ENCODE data around the gene TMX3. TPM values are rescaled to one million over a fixed set of nuclear protein-coding genes. Genes with fewer than 3 reads are reported as not detected.

Gene TMX3
- total and polyA plus RNA-seq, 3 experiments from 2014 or later, result 27.3 to 46.6 (median 39.6) TPM

DNA sequence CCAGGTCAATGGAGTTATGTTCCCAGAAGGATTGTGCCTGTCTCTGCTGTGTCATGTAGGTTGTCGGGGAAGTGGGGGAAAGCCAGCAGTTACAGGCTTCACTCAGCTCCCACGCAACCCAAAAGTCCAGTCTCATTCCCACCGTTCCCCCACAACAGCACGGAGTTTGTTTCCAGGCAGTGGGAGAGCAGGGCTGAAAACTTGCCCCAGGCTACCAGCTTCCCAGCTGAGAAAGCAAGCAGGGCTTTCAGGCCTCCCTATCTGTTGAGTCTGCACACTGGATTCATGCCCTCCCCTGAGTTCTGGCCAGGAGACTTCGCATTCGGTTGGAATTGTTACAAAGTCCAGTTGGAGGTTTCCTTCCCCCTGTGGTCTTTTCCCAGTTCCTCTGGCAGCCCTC, 76.3 kb downstream of the TMX3 start:
- peaks cover 0 to 8% (median 5%) of the 10 kb centered on the region in 5 donors for H3K9me3 Mint-ChIP-seq
- ChIA-PET CTCF (no interaction called here), POLR2A (no interaction called here)
- H3K4me1 ChIP-seq (ENCODE audit: insufficient read depth, low read length), result no peaks in the 10 kb centered on the region
- H3K36me3 Mint-ChIP-seq, result no peaks in the 10 kb centered on the region
- no peaks in the 10 kb centered on the region for H3K4me1 Mint-ChIP-seq
- H3K4me3 Mint-ChIP-seq, result no peak overlapping the region
- H3K27me3 ChIP-seq (ENCODE audit: insufficient read depth, low read length, poor library complexity, severe bottlenecking), result no peaks in the 10 kb centered on the region
- H3K27ac ChIP-seq (ENCODE audit: low read depth, low read length), result no peak overlapping the region
- no peak for DNase-seq
- H3K27me3 Mint-ChIP-seq, result peaks cover 8 to 42% of the 10 kb centered on the region in 2 donors
- H3K36me3 ChIP-seq (ENCODE audit: insufficient read depth, low read length), result no peaks in the 10 kb centered on the region
- no peaks in the 10 kb centered on the region for H3K9me3 ChIP-seq (ENCODE audit: low read length)
- no peak overlapping the region for H3K4me3 ChIP-seq (ENCODE audit: low read length)
- H3K27ac Mint-ChIP-seq, result no peak overlapping the region

DNA sequence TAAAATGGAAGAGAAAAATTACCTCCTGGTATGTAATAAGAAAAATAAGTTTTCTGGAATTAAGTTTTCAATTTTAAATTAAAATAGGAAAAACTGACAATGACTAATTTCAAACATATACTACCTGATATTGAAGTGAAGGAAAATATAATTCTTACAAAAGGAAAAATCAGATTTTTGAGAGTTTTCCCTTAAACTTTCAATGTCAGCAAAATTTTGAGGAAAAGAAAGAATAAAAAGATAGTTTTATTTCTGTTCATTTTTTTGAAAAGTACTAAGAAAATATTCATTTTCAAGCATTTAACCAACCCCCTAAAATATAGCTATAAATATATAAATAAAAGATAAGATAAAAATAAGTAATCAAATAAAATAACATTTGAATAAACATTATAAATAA, 87.1 kb downstream of the TMX3 start:
- H3K27me3 ChIP-seq (ENCODE audit: insufficient read depth, low read length, poor library complexity, severe bottlenecking), result no peaks in the 10 kb centered on the region
- no peak for DNase-seq
- H3K36me3 Mint-ChIP-seq, result no peaks in the 10 kb centered on the region
- no peaks in the 10 kb centered on the region for H3K9me3 ChIP-seq (ENCODE audit: low read length)
- no peaks in the 10 kb centered on the region for H3K4me1 Mint-ChIP-seq
- ChIA-PET CTCF (no interaction called here), POLR2A (no interaction called here)
- no peak overlapping the region for H3K27ac ChIP-seq (ENCODE audit: low read depth, low read length)
- H3K4me1 ChIP-seq (ENCODE audit: insufficient read depth, low read length), result no peaks in the 10 kb centered on the region
- H3K4me3 Mint-ChIP-seq, result no peak overlapping the region
- no peak overlapping the region for H3K27ac Mint-ChIP-seq
- H3K27me3 Mint-ChIP-seq, result peaks cover 0 to 6% of the 10 kb centered on the region in 2 donors
- H3K4me3 ChIP-seq (ENCODE audit: low read length), result no peak overlapping the region
- H3K36me3 ChIP-seq (ENCODE audit: insufficient read depth, low read length), result no peaks in the 10 kb centered on the region
- no peaks in the 10 kb centered on the region for H3K9me3 Mint-ChIP-seq

Other genes starting within 250 kb of the TMX3 start
- 1 to 10 TPM in 1 of 2 experiments, under 1 TPM in 1; 0.75 to 1.1 TPM for gene CCDC102B, start 83.0 kb upstream of the TMX3 start, total RNA-seq
- gene CCDC102B, start 83.0 kb upstream of the TMX3 start, polyA plus RNA-seq, result 4.7 TPM

Measured in CD8-positive, alpha-beta memory T cell (primary cell).